GM18508 (cell line): Measurements from ENCODE around the gene PIGL.
"Not testable (repeated sequence)": the region's sequence is repeated elsewhere in the genome, so short reads cannot be mapped to it uniquely, and the experiment has no call there.

ENCODE experiments used
- ATAC-seq: cut with Tn5 transposase; IDR thresholded peaks from one replicate; pipeline ENCODE4 v1.9.1; 2021; ENCODE audit warnings: moderate number of reproducible peaks; ENCODE audit not compliant: insufficient read depth, unreplicated experiment

The PIGL gene

DNA sequence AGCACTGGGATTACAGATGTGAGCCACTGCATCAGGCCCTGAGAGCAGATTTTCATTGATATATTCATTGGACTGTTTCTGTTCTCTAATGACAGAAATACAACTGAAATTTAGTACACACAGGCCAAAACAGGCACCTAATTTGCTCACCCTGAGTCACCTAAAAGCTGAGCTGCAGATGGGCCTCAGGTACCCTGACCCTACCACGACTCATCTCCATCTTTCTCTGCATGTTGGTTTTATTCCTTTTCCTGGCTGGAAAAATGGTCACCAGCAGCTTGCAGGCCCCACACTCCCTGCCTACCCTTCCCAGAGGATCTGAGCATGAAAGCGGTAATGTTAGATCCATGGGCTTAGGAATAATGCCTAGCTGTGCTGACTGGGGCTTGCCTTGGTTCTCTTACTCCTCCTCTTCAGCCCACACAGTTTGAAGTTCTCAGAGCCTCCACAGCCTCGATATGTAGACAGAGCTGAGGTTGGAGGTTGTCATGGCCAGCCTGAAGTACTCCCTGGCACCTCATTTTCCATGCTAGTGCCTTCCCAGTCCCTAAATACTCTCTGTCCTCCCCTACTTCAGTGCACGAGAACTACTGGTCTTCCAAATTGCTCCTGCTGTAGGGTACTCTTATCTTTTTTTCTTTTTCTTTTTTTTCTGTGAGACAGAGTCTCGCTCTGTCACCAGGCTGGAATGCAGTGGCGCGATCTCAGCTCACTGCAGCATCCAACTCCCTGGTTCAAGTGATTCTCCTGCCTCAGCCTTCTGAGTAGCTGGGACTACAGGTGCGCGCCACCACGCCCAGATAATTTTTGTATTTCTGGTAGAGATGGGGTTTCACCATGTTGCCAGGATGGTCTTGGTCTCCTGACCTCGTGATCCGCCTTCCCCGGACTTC, 85.2 kb downstream of the PIGL start:
- ATAC-seq = no peak

DNA sequence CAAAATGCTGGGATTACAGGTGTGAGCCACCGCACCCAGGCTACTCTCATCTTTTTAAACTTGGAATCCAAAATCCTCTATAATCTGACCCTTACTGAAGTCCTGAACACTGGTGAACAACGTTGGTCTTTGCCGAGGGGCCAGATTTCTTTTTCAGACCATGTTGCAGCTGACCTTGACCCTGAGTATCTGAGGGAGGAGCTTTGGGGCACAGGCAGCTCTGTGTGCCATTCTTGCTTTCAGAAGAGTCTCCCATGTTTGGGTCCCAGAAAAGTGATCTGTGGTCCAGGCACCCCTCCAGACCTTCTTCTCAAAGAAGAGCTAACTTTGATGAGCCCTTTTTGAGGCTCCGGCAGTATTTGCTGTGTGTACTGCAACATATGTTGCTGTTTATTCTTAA, 85.8 kb downstream of the PIGL start:
- no peak for ATAC-seq

DNA sequence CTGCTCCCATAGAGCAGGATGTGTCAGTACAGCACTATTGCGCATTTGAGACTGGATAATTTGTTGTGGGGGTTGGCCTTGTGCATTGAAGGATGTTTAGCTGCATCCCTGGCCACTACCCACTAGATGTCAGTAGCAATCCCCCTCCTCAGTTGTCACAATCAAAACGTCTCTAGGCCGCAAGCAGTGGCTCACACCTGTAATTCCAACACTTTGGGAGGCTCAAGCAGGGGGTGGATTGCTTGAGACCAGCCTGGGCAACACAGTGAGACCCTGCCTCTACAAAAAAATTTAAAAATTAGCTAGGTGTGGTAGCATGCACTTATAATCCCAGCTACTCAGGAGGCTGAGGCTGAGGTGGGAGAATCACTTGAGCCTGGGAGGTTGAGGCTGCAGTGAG, 87.8 kb downstream of the PIGL start:
- ATAC-seq = no peak

DNA sequence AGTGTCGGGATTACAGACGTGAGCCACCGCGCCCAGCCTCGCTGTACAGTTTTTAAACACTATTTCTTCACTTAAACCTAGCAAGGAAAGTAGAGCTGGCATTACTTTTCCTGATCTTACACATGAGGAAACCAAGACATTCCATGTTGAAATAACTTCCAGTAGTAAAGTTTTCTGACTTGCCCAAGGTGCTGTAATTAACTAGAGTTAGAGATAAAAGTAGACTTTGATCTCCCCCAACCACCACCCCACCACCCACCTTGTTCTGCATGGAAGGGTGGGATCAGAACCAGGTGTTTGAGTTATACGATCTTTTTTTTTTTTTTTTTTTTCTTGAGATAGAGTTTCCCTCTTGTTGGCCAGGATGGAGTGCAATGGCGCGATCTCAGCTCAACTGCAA, 89.2 kb downstream of the PIGL start:
- ATAC-seq = no peak

DNA sequence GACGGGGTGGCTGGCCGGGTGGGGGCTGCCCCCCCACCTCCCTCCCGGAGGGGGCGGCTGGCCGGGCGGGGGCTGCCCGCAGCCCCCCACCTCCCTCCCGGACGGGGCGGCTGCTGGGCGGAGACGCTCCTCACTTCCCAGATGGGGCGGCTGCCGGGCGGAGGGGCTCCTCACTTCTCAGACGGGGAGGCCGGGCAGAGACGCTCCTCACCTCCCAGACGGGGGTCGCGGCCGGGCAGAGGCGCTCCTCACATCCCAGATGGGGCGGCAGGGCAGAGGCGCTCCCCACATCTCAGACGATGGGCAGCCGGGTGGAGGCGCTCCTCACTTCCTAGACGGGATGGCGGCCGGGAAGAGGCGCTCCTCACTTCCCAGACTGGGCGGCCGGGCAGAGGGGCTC, 95.1 kb downstream of the PIGL start:
- not testable (repeated sequence) for ATAC-seq

DNA sequence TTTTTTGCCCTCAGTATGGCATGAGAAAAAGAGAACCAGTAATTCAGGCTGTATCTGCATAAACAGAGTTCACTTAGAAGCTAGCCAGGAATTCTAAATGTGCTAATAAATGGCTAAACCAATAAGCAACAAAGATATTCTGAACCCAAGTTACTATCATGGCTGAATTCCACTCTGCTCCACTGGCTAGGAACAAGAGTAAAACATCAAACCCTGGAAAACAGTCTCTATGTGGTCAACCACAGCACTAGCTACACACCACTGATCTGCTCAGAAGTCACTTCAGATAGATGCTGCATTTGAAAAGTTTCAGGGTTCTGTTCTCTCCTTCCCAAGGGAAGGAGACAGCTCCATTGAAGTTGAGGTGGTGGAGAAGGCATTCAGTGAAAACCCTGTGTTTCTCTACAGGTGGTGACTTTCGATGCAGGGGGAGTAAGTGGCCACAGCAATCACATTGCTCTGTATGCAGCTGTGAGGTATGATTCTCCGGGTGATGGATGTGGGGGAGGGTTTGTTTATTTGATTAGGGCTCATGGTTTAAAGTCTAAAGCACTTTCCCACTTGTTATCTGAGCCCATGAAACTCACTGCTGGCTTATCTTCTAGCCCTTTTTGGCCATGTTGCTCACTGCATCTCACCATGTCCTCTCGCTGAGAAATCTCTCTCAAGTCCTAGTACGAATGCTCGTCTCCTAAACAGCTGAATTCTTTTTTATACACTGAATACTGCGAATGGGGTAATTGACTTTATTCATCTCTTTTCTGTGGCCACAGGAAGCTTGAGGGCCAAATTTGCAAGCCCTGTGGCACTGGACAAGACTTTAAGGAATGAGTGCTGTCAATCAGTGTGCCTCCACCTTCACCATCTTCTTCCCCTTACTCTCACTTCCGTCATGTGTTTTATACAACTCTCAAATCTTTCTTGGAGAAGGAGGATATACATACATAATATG, 96.4 kb downstream of the PIGL start:
- ATAC-seq = no peak

DNA sequence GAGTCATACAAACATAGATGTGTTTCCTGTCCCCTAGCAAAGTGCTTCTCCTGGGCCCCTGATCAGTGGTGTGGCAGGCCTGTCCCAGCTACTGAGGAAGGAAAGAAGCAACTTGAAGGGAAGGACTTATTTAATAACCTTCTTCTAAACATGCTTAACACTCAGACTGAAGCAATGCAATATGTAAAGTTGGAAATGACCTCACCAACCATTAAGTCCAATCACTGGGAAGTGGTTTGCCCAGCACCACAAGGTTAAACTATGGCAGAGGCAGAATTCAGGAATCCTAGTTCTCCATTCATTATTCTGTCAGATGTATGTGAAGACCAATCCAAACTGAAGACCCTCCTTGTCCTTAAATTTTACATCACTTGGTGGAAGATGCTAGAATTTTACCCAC, 97.2 kb downstream of the PIGL start:
- no peak for ATAC-seq

DNA sequence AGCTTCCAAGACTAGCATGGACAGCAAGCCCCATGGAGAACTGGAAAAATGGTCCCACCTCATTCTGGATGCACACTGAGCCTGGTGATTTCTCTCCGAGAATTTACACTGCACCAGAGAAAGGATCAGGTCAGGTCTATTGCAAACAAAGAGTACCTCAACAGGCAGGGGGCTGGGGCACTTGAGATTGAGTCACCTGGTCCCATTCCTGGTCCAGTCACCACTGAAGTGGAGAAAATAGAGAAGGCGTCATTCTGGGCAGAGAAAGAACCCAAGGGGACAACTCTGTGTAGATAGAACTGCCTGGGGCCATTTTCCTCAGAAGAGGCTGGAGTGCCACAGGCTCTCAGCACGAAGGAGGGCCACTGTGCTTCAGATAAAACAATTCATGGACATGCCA, 97.8 kb downstream of the PIGL start:
- no peak for ATAC-seq

DNA sequence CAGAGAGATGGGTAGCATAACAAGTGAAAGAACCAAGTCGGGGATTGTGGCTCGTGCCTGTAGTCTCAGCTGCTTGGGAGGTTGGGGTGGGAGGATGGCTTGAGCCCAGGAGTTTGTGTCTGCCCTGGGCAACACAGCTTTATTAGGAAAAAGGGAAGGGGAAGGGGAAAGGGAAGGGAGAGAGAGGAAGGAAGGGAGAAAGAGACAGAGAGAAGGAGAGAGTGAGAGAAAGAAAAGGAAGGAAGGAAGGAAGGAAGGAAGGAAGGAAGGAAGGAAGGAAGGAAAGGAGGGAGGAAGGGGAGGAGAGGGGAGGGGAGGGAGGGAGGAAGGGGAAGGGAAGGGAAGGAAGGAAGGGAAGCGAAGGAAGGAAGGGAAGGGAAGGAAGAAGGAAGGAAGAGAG, 103.0 kb downstream of the PIGL start:
- no peak for ATAC-seq

DNA sequence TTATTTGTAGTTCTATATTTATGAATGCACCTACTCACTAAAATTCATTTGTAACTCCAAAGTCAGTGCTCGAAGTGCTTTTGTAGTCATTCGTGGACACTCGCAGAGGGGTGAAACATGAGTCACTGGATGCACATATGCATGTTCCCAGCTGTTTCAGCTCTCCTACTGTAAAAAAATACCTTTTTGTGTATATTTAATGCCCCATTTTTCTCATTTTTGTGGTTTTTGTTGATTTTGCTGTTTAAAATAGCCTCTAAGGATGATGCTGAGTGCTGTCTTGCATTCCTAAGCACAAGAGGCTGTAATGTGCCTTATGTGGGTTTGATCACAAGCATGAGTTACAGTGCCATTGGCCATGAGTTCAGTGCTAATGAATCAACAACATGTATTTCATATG, 105.6 kb downstream of the PIGL start:
- ATAC-seq = no peak

DNA sequence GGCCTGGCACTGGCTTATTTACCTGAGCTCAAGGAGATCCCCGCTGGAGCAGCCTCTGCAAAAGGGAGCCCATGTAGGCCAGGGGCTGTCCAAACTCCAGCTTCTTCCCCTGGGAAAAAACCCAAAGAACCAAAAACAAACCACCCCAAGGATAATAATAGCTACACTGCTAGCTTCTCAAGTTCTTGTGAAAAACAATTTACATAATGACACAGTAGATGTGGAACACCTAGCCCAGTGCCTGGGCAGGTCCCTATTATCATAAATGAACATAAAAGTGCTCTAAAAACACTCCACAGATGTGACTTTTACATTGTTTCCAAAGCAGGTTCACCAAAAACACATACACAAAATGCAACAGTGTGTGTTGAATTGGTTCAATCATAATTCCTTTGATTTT, 109.0 kb downstream of the PIGL start:
- ATAC-seq = no peak

DNA sequence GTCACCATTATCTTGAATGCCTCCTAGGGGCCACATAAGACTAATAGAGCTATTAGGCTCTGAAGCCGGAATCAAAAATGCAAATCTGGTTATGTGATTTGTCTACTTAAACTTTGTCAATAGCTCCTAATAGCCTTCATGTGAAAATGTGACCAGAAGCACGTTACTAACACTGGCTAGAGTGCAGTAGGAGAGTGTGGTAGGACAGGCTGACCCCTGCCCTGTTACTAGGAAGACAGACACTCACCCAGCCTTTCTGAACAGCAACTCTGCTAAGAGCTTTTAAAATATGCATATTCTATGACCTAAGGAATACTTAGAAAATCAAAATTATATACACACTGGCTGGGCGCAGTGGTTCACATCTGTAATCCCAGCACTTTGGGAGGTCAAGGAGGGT, 110.0 kb downstream of the PIGL start:
- no peak for ATAC-seq

DNA sequence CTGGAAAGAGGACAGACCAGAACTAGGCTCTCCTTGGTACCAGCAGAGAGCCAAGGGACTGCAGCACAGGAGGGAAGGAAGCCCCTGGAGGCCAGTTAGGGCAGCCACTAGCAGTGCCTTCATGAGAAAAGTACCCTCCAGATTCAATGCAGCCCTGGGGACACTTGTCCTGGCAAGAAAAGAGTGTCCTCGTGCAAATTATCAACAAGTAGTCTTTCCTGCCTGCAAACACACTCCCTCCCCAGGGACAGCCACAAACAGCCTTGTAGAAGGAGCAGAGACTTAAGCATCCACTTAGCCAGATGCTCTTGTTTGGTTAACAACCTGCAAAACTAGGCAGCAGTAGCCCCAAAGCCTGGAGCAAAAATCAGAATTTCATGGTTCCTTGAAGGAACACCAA, 112.0 kb downstream of the PIGL start:
- no peak for ATAC-seq

DNA sequence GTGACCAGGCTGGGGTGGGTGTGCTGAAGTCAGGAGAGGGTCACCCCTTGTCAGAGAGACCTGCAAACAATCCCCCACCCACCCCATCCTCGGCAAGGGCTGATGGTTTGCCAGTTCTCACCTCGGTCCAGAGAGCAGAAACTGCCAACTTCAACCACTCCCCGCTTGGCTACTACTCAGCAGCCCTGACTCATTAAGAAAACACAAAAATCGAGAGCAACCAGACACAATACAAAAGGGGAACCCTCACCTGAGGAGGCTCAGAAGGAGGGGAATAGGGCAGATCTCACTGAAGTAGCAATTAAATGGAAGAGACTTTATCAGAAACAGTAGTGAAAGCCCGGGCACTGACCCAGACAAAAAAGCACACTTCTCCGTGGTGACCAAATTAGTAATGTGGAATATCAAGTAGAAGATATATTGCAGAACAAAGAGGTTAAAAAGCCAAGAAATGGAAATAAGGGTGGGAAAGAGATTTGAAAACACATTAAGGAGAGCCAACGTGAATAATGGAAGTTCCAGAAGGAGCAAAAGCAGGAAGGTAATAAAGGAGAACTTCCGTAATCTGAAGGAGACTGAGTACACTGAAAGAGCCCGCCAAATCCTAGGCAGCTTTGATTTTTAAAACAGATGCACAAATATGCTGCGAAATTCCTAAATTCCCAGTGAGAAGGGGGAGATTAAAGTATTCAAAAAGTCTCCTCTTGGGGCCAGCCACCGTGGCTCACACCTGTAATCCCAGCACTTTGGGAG, 112.7 kb downstream of the PIGL start:
- ATAC-seq = no peak

DNA sequence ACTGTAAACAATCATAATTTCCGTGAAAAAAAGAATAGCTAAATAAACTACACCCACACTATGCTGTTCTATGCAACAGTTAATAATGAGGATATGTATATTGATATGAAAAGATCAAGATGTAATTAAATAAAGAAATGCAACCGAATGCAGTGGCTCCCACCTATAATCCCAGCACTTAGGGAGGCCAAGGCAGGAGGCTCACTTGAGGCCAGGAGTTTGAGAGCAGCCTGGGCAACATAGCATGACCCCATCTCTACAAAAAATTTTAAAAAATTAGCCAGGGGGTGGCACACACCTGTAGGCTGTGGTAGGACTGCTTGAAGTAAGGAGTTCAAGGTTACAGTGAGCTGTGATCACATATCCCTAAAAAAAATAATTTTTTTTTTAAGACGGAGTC, 121.4 kb downstream of the PIGL start:
- ATAC-seq = no peak

DNA sequence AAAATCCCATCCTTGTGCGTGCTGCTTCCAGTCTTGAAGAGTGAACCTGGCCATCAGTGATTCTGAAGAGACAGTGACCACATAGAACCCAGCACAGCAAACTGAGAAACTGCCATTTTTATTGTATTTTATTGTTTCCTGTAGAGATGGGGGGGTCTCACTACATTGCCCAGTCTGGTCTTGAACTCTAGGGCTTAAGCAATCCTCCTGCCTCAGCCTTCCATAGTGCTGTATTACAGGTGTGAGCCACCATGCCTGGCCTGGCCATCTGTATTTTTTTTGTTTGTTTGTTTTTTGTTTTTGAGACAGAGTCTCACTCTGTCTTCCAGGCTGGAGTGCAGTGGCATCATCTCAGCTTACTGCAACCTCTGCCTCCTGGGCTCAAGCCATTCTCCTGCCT, 122.4 kb downstream of the PIGL start:
- no peak for ATAC-seq

DNA sequence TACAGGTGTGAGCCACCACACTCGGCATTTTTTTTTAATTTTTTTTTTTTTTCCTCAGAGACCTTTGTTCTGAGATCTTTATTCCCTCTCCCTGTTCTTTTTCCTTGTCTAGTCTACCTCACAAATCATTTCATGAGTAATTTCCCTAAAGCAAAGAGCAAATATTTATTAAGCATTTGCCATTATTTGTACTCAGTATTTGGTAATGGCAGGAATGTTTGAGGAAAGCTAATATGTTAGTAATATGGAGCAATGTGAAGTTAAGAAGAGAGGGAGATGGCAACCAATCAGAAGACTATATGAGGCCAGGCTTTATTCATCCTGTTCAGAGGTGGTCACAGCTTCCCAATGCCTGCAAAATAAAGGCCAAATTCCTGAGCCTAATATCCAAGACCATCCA, 122.9 kb downstream of the PIGL start:
- no peak for ATAC-seq

DNA sequence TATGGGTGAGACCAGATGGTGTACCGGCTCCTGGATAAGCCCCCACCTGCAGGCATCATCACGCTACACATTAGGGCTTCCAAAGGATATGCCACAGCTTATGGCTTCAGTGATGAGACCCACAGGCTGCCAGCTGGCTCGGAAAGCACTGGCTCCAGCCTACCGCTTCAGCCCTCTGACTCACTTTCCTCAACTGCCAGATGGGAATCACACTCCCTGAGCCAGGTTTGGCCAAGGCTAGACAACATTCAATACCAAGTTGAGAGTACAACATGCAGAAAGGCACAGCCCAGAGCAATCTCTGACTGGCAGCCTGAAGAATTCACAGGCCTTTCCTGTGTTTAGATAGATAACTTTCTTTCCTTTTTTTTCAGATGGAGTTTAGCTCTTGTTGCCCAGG, 126.0 kb downstream of the PIGL start:
- ATAC-seq = no peak

DNA sequence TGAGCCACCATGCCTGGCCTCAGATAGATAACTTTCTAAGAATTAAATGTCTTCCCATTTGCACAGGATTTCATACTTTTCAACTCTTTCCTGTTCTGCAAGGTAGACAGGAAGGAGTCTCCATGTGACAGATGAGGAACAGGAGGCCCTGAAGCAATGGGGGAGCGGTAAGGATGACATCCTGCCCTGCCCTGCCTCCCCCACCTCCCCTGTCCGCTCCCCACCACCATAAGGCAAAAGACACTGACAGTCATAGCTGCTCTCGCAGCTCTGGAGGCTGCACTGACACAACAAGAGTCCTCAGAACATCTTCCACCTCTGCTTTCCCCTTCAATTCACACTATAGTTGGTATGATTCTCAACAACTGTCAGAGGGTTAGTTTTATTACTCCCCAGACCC, 126.6 kb downstream of the PIGL start:
- no peak for ATAC-seq

DNA sequence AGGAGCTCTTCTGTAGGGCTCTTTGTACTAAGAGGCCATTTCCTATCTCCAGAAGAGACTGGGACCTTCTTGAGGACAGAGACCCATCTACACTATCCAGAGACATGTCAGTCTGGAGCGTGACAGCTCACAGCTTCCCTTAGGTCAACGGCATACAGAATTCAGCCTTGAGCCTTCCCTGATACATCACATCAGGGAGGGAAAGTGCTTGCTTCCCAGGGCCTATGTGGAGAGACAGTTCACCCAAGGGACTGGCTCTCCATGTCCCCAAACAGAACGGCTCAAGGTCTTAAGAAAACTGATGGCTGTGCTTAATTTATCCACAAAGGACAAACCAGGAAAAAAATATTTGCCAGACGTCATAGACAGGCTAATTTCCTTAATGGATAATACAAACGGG, 128.6 kb downstream of the PIGL start:
- no peak for ATAC-seq
